ENCODE measurements around the gene ZNF575.

ZNF575 gene

DNA sequence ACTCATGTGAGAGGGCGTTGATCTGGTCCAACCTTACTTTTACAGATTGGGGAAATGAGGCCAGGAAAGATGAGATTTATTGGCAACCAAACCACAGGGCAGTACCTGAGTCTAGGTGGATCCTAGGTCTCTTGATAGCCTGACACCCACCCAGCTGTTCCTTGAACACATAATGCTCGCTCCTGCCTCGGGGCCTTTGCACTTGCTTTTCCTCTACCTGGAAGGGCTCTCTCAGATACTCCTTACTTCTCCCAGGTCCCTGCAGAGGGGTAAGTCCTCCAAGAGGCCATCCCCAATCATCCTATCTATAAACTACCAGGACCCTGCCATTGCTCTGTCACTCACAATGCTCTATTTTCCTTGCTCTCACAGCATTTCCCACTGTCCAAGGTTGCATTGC is 7.4 kb downstream of the ZNF575 start:
- in situ Hi-C loops (cut with HindIII; ENCODE audit: low sequenced_read_pairs): loop anchor here (25.0 kb wide), 1 partner anchor 103 kb away; no protein-coding TSS in a partner anchor

DNA sequence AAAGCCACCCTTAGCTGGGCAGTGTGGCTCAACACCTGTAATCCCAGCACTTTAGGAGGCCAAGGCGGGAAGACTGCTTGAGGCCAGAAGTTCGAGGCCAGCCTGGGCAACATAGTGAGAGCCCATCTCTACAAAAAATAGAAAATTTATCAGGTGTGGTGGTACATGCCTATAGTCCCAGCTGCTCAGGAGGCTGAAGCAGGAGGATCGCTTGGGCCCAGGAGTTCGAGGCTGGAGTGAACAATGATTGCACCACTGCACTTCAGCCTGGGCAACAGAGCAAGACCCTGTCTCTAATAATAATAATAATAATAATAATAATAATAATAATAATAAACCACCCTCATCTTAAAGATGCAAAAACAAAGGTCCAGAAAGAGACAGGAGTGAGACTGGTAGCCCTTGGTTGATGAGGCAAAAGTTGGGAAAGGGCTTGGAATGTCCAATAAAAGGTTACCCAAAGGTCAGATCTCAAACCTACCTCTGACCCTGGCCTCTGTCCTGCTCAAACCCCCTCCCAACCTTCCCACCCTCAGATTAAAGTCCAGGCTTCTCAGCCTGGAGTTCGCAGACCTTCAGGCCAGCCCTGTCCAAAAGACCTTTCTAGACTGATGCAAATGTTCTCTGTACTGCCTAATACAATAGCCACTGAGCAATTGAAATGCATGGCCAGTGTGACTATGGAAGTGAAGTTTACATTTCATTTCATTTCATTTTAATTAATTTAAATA is 9.1 kb downstream of the ZNF575 start:
- in situ Hi-C loops (cut with HindIII; ENCODE audit: low sequenced_read_pairs): loop anchor here (25.0 kb wide), 1 partner anchor 105 kb away; no protein-coding TSS in a partner anchor

DNA sequence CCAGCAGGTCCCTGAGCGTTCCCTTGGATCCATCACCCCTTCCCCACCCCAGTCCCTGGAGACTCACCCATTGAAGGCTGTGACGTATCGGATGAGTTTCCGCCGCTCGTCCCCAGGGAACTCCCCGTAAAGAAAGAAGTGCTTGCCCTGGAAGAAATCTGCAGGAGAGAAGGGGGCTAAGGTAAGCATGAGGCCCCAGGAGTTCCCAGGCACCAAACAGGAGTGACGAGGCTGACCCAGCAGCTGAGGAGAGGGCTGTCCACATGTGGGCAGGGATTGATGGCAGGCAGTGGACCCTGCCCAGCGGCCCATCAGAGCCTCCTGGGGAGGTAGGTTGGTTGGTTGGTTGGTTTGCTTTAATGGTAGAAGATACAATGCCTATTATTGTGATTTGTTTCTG is 11.1 kb downstream of the ZNF575 start:
- in situ Hi-C loops (cut with HindIII; ENCODE audit: low sequenced_read_pairs): loop anchor here (25.0 kb wide), 1 partner anchor 107 kb away; no protein-coding TSS in a partner anchor

DNA sequence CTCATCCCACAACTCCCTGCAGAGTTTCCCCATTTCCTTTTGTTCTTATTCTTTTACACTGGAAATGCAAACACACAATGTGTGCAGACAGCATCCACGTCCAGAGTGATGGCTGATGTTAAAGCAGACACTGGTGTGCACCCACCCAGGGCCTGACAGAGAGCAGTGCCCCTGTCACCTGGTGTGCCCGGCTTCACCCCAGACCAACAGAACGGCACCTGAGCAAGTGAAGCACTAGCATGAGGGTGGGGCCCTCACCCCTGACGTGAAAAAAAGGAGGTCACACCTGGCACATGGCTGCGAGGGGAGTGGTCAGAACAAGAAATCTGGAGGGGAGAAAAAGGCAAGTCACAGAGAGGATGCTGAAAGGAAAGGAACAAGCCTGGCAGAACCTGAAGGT is 12.3 kb downstream of the ZNF575 start:
- in situ Hi-C loops (cut with HindIII; ENCODE audit: low sequenced_read_pairs): loop anchor here (25.0 kb wide), 1 partner anchor 108 kb away; no protein-coding TSS in a partner anchor

DNA sequence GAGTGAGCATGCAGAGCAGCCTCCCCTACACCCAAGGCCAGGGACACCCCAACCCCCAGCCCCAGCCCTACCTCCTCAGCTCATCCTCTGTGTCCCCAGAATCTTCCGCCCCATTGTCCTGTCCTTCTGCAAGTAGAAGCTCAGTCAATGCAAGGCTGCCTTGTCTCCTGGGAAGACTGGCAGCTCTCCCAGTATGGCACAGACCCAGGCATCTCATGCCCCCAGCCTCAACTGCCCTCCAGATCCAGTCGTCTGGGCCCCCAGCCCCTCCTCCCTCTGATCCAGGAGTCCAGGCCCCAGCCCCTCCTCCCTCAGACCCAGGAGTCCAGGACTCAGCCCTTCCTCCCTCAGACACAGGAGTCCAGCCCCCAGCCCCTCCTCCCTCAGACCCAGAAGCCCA is 13.0 kb downstream of the ZNF575 start:
- in situ Hi-C loops (cut with HindIII; ENCODE audit: low sequenced_read_pairs): loop anchor here (25.0 kb wide), 1 partner anchor 109 kb away; no protein-coding TSS in a partner anchor

DNA sequence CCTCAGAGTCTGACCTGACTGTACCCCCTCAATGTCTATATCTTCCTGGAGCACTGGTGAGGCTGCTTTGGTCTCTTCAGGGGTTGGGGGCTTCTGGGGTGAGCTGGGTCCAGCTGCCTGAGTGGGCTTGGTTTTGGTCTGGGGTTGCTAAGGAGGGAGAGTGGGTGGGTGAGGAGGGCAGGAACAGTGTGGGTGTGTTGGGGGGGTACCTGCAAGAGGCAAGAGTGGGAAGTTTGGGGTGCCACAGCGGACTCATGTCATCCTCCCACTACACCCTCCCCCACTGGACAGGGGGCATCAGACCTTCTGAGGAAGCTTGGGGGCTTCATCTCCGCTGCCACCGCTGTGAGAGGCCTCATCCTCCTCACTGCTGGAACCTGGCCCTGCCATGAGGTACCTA is 13.6 kb downstream of the ZNF575 start:
- in situ Hi-C loops (cut with HindIII; ENCODE audit: low sequenced_read_pairs): loop anchor here (25.0 kb wide), 1 partner anchor 109 kb away; no protein-coding TSS in a partner anchor

DNA sequence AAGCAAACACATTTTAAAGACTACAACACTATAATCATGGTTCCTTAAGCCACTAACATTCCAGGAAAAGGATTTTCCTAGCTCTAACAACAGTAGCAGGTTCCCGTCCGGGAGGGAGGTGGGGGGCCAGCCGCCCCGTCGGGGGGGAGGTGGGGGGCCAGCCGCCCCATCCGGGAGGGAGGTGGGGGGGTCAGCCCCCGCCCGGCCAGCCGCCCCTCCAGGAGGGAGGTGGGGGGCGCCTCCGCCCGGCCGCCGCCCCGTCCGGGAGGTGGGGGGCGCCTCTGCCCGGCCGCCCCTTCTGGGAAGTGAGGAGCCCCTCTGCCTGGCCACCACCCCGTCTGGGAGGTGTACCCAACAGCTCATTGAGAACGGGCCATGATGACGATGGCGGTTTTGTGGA is 14.9 kb downstream of the ZNF575 start:
- in situ Hi-C loops (cut with HindIII; ENCODE audit: low sequenced_read_pairs): loop anchor here (25.0 kb wide), 1 partner anchor 111 kb away; no protein-coding TSS in a partner anchor

DNA sequence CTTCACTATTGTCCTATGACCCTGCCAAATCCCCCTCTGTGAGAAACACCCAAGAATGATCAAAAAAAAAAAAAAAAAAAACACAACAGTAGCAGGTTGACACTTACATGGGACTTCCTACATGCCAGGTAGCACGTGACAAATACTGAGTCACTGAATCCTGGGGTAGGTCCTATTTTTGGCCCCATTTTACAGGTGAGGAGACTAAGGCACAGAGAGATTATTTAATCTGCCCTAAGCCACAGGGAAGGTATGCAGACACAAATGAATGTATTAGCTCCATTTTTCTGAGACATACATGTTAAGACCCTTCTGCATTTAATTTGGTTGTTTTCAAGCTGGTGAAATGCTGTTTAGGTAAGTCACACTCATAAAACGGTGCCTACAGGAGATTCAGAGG is 15.7 kb downstream of the ZNF575 start:
- in situ Hi-C loops (cut with HindIII; ENCODE audit: low sequenced_read_pairs): loop anchor here (25.0 kb wide), 1 partner anchor 111 kb away; no protein-coding TSS in a partner anchor

DNA sequence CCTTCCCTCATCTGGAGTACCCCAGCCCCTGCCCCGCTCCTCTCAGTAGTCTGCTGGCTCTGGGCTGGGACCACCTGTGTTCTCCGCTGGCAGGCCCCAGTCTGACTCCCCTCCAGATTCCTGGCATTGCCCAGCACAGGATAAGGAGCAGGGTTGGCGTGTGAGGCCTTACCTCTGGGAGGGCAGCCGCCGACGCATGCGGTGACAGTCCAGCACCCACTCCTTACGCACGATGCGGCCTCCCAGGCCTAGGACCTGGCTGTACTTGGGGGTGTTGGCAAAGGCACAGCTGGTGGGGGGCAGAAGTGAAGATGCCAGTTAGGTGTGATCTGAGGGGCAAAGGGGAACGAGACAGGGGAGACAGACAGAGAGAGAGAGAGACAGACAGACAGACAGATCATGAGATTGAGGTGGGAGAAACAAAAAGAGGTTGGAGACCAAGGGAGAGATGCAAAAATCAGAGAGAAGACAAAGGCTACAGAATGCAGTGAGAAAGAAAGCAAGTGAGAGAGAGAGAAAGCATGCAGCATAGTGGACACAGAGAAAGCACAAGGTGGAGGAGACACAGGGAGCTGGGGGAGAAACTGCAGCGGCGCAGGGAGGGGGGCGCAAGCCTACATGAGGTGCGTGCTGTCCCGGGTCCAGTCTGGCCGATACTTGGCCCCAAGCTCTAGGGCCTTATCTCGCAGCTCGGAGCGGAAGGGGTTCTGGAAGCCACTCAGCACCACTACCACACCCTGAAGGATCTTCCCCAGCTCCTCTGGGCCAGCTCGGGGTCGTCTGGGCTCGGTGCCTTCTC is 18.6 kb downstream of the ZNF575 start:
- in situ Hi-C loops (cut with HindIII; ENCODE audit: low sequenced_read_pairs): no loop called here

DNA sequence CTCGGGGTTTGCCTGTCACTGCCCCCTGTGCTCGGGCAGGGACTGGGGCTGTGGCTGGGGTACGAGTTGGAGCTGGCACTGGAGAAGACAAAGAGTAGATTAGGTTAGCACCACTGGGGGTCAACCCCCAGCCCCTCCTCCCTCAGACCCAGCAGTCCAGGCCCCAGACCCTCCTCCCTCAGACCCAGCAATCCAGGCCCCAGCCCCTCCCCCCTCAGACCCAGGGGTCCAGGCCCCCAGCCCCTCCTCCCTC is 19.1 kb downstream of the ZNF575 start:
- in situ Hi-C loops (cut with HindIII; ENCODE audit: low sequenced_read_pairs): no loop called here

DNA sequence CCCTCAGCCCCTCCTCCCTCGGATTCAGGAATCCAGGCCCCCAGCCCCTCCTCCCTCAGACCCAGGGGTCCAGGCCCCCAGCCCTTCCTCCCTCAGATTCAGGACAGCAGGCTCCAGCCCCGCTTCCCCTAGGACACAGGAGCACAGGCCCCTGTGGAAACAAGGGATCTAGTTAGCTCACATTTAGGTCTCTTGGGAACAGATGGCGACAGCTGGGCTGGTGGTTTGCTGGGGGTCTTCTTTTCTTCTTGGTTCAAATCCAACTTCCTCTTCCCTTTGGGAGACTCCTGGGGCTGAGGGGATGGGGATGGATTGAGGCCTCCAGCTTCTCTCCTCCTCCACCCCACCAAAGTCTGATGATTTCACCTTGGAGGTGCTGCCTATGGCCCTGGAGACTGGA is 19.6 kb downstream of the ZNF575 start:
- in situ Hi-C loops (cut with HindIII; ENCODE audit: low sequenced_read_pairs): no loop called here

DNA sequence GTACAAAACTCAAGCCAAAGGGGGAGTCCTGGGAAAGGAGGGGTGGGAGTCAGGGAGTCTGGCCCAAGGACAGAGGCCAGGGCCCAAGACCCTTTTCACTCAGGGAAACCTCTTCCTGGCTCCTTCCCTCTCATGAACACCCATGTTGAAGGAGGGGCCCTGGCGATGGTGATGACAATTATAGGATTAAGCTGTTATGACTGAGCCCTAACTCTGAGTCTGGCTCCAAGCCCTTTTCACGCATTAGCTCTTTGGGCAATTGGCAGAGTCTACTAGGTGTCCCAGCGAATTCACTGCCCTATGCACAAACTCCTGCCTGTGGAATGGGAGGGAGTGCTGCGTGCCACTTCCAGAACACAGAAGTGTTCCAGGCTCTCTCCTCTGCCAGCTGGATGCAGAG is 20.7 kb downstream of the ZNF575 start:
- in situ Hi-C loops (cut with HindIII; ENCODE audit: low sequenced_read_pairs): no loop called here

DNA sequence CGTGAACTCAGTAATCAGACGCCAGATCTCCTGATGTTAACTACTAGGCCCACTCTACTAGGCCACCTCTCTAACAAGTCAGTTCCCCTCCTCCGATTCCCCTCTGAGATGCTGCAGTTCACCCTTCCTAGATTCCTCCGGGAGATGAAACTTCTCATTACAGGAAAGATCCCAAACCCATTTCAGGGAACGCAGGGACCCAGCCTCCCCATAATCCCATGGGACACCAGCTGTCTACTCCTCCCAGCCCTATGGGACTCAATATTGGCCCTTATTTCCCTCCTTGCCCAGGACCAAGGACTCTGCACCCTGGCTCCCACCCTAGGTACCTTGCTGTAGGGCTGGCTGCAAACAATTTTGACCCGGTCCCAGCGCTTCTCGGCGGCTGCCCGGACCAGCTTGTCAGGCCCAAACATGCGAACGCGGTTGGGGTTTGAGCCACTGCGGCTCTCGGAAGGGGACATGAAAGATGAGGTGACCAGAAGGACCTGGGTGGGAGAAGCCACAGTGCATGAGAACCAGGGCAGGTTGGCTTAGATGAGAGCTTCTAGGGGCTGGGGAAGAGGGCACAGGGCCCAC is 21.4 kb downstream of the ZNF575 start:
- in situ Hi-C loops (cut with HindIII; ENCODE audit: low sequenced_read_pairs): no loop called here

DNA sequence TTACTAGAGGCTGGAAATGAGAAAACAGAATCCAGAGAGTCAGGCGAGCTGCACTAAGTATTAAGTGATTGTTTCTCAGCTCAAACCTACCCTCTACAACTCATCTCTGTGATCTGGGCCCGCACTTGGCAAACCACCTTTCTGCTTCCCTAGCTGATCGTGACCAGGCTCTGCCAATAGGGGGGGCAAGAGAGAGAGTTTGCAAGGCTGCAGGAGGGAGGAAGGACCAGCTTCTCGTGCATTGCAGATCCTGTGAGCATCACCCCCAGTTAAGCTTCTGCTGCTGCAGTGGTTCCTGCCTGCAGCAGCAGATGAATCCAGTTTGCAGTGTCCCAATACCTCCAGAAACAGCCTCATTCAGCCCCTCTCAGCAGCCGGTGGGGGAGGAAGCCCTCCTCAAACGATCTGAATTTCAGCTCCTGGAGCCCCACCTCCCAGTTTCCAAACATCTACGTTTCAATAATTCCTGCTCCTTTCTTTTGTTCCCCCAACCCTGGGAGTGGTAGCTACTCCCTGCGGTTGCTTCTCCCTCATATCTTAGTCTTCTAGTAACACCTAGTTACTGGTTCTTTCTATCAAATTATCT is 22.3 kb downstream of the ZNF575 start:
- in situ Hi-C loops (cut with HindIII; ENCODE audit: low sequenced_read_pairs): no loop called here

DNA sequence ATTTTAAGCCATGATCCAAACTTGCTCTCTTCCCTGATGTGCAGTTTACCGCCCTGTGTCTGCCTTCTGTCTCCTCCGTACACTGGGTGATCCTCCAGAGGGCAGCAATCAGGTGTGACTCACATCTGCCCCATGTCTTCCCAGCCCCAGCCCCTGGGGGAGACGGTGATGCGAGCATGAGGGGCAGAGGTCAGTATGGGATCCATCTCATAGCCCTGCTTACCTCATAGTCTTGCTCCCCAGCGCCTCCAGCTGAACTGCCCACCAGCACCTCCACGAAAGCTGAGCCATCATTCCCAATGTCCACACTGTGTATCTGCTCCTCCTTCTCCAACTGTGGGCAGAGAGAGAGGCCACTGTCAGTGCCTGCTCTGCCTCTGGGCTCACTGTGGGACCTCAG is 27.7 kb downstream of the ZNF575 start:
- in situ Hi-C loops (cut with HindIII; ENCODE audit: low sequenced_read_pairs): no loop called here

DNA sequence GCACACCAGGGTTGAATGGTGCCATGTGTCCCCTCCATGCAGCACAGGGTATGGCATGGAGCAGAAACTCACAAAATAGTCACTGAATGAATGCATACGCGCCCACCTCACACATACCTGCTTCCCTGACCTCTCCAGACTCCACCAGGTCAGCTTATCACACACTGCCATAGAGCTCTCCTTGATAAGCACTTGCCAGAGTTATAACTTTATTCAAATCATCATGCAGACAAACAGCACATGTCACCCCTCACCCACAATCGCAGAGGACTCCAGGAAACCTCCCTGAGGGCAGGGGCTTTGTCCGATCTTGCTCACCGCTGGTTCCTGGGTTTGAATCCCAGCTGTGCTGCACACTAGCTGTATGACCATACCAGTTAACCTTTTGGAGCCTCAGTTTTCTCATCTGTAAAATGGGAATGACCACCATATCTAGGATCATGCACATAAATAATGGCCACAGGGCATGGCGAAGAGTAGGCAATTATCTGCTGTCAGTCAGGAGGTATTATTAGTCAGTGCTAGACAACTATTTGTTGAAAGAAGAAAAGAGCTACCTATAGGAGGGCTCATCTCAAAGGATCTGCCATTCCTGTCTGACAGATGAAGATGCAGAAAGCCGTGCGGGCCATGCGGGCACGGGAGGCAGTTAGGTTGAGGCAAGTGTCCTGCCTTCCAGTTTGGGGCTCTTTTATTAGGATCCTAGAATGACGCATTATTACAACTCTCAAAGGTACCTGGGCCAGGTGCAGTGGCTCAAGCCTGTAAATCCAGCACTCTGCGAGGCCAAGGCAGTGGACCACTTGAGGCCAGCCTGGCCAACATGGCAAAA is 28.4 kb downstream of the ZNF575 start:
- in situ Hi-C loops (cut with HindIII; ENCODE audit: low sequenced_read_pairs): no loop called here

DNA sequence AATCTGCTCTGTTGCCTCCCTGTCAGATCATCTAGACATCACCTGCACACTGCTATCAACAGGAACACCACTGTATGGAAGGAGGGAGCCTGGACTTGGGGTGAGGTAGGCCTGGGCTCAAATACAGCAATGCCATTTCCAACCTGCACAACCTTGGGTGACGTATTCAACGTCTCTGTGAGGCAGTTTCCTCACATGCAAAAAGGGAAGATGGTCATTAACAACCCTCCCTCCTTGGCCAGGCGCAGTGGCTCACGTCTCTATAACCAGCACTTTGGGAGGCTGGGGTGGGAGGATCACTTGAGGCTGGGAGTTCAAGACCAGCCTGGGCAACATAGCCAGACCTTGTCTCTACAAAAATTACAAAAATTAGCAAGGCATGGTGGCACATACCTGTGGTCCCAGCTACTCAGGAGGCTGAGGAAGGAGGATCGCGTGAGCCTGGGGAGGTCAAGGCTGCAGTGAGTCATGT is 29.3 kb downstream of the ZNF575 start:
- in situ Hi-C loops (cut with HindIII; ENCODE audit: low sequenced_read_pairs): no loop called here

DNA sequence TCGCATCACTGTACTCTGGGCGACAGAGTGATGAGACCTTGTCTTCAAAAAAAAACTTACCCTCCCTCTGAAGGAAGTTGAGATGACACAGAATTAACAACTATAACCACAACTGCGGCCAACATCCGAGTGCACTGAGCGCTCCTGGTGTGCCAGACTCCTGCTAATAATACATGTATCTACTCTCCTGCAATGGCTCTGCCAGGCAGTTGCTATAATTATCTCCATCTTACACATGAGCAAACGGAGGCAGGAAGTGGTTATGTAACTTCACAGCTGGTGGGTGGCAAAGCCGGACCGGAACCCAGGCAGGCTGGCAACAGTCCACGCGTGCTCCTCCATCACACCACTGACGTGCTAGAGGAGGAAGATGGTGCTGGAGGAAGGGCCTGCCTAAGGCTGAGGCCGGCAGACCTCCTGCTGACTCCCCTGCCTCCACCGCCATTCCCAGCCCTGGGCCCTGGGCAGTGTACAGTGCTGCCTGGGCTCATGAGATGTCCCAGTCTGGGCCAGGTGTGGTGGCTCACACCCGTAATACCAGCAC is 29.8 kb downstream of the ZNF575 start:
- in situ Hi-C loops (cut with HindIII; ENCODE audit: low sequenced_read_pairs): no loop called here

DNA sequence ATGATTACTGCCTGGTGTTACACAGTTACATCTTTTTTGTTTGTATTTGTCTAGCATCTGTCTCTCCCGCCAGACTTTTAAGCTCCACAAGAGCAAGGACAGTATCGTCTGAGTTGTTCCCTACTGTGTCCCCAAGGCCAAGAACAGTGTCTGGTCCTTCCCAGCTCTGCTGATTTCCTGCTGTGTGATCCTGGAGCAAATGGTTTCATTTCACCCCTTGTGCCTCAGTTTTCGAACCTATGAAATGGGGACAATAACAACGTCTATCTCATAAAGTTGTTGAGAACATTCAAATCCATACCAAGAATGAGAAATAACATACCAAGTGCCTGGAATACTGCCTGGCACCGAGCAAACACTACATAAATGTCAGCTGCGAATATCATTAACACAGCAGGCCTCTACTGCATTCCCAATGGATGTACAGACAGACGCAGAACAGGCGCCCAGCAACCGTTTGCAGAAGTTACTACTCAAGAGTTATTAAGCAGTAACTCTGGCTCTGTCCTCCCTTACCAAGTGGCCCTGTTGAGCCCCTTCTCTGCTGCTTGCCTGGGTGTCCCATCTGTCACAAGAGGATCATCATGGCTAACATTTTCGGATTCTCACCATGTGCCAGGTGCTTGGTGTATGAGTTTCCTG is 30.9 kb downstream of the ZNF575 start:
- in situ Hi-C loops (cut with HindIII; ENCODE audit: low sequenced_read_pairs): no loop called here

DNA sequence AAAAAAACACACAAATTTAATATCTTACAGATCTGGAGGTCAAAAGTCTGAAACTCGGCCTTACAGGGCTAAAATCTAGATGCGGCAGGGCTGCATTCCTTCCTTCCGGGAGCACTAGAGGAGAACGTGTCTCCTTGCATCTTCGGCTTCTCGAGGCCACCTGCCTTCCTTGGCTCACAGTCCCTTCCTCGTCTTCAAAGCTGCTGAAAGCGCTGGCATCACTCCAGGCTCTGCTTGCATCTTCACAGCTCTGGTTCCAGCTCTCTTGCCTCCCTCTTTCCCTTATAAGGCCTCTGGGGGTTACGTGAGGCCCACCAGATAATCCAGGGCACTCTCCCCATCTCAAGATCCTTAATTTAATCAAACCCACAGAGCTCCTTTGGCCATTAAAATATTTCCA is 31.8 kb downstream of the ZNF575 start:
- in situ Hi-C loops (cut with HindIII; ENCODE audit: low sequenced_read_pairs): no loop called here

Measured in DLD1 (cell line).